ENCODE results near the gene UBC.

UBC gene

GRCh38 chr12:124914392-124915238, at the start of gene UBC:
UBC (minus strand) TSS chr12:124914650; CDS start chr12:124913771, 879 bp downstream.
- no peaks in the 10 kb centered on the region for H3K27me3 Mint-ChIP-seq (ENCODE audit: low read depth)
- peak within 1 kb of the TSS; percentile 99 for H3K27ac Mint-ChIP-seq
- H3K36me3 Mint-ChIP-seq (ENCODE audit: low read depth), result peaks cover 43% of the 10 kb centered on the region
- peaks cover 69% of the 10 kb centered on the region for H3K4me1 Mint-ChIP-seq (ENCODE audit: low read depth)
- peak within 1 kb of the TSS; percentile 95 for H3K4me3 Mint-ChIP-seq
- H3K9me3 Mint-ChIP-seq, result no peaks in the 10 kb centered on the region

DNA sequence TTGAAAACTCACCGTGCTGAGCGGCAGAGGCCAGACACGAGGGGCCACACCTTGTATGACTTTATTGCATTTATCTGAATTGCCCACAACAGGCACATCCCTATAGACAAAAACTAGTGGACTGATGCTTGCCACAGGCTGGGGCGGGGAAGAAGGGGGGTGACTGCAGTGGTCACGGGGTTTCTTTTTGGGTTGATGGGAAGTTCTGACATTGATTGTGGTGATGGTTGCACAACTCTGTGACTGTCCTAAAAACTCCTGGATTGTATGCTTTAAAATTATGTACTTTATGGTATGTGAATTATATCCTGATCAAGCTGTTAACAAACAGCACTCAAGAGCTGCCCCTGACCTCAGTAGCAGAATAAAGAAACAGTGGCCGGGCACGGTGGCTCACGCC, 48.8 kb upstream of the UBC start:
- Mint-ChIP-seq H3K27me3 (ENCODE audit: low read depth) (no peaks in the 10 kb centered on the region), H3K9me3 (no peaks in the 10 kb centered on the region), H3K27ac (no peak overlapping the region), H3K36me3 (ENCODE audit: low read depth) (peaks cover 28% of the 10 kb centered on the region), H3K4me3 (no peak overlapping the region), H3K4me1 (ENCODE audit: low read depth) (peaks cover 5% of the 10 kb centered on the region)

GRCh38 chr12:124961055-124961454, 46.6 kb upstream of the UBC start:
- Mint-ChIP-seq H3K4me3 (no peak overlapping the region), H3K27ac (no peak overlapping the region), H3K4me1 (ENCODE audit: low read depth) (peaks cover 5% of the 10 kb centered on the region), H3K27me3 (ENCODE audit: low read depth) (no peaks in the 10 kb centered on the region), H3K9me3 (no peaks in the 10 kb centered on the region), H3K36me3 (ENCODE audit: low read depth) (peaks cover 27% of the 10 kb centered on the region)

DNA sequence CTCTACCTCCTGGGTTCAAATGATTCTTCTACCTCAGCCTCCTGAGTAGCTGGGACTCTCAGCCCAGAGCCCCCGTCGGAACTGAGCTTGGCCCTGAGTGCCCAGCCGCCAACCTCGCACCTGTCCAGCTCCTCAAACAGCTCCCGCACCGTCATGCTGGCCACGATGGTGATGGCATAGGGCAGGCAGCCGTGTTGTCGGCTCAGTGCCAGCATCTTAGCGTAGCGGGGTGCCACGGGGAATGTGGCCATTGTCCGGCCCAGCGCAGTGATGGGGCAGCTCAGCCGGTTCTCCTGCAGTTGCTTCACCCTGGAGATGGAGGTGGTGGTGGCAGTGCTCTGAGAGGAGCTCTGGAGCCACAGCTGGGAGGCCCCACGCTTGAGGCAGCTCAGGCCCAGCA, 42.1 kb upstream of the UBC start:
- Mint-ChIP-seq H3K36me3 (ENCODE audit: low read depth) (peaks cover 19% of the 10 kb centered on the region), H3K9me3 (no peaks in the 10 kb centered on the region), H3K27me3 (ENCODE audit: low read depth) (no peaks in the 10 kb centered on the region), H3K27ac (no peak overlapping the region), H3K4me3 (no peak overlapping the region), H3K4me1 (ENCODE audit: low read depth) (peaks cover 3% of the 10 kb centered on the region)

DNA sequence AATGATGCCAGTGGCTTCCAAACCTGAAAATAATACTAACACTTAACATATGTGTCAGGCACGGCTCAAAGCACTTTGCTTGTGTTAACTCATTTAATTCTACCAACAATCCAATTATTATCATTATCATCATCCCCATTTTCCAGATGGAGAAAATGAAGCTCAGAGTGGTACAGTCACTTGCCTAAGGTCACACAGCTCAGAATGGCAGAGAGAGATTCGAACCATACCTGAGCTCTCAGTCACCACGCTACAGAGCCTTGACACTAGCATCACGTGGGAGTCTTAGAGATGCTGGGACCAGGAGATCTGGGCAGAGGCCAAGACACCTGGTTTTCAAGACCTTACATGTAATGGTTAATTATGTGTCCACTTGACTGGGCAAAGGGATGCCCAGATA, 40.3 kb upstream of the UBC start:
- Mint-ChIP-seq H3K9me3 (no peaks in the 10 kb centered on the region), H3K4me1 (ENCODE audit: low read depth) (no peaks in the 10 kb centered on the region), H3K4me3 (no peak overlapping the region), H3K27me3 (ENCODE audit: low read depth) (no peaks in the 10 kb centered on the region), H3K27ac (no peak overlapping the region), H3K36me3 (ENCODE audit: low read depth) (peaks cover 16% of the 10 kb centered on the region)

DNA sequence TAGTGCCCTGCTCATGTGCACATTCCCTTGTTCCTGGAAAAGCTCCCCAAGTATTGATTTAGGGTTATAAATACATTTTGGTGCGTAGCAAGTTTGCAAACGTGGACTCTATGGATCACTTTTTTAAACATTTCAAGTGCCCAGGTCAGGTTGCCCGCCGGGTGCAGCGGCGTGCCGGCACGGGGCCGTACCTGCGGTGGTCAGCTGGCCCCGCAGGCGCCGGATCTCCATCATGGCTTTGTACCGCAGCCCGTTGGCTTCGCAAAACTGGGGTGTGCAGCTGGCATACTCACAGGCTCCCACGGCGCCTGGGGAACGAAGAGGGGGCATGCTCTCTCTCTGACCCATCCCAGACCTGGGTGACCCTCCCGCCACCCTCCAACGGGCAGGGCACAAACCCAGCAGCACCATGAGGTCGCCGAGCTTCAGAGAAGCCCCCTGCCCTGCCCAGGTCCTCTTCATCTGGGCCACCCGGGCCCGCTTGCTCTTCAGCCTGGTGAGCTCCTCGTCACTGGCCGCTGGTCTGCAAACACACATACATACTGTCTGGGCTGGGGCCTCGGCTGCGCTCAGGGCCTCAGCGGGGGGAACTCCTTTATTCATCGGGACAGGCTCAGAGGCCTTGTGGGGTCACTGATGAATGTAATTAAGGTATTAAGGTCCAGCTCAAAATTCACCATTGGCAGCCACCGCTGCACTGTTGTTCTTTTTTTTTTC, 39.4 kb upstream of the UBC start:
- peaks cover 13% of the 10 kb centered on the region for H3K36me3 Mint-ChIP-seq (ENCODE audit: low read depth)
- H3K4me3 Mint-ChIP-seq, result no peak overlapping the region
- no peak overlapping the region for H3K27ac Mint-ChIP-seq
- H3K27me3 Mint-ChIP-seq (ENCODE audit: low read depth), result no peaks in the 10 kb centered on the region
- H3K9me3 Mint-ChIP-seq, result no peaks in the 10 kb centered on the region
- no peaks in the 10 kb centered on the region for H3K4me1 Mint-ChIP-seq (ENCODE audit: low read depth)

DNA sequence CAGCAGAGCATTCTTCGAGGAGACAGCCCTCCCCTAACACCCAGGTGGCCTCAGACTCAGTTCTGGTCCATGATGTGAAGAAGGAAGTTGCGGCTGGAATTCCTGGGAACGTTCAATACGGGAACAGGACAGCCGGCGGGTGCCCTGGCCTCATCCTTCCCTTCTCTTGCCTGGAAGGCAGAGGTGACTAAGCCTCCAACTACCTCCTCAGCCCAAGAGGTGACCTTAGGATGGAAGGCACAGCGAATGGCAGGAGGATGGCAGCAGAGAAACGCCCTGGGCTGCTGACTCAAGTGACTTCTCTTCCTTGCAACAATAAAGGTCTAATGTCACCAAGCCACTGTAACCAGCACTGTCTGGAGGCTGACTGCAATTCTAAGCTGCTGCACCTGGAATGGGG, 38.4 kb upstream of the UBC start:
- Mint-ChIP-seq H3K9me3 (no peaks in the 10 kb centered on the region), H3K4me3 (no peak overlapping the region), H3K36me3 (ENCODE audit: low read depth) (peaks cover 15% of the 10 kb centered on the region), H3K27ac (no peak overlapping the region), H3K27me3 (ENCODE audit: low read depth) (no peaks in the 10 kb centered on the region), H3K4me1 (ENCODE audit: low read depth) (no peaks in the 10 kb centered on the region)

DNA sequence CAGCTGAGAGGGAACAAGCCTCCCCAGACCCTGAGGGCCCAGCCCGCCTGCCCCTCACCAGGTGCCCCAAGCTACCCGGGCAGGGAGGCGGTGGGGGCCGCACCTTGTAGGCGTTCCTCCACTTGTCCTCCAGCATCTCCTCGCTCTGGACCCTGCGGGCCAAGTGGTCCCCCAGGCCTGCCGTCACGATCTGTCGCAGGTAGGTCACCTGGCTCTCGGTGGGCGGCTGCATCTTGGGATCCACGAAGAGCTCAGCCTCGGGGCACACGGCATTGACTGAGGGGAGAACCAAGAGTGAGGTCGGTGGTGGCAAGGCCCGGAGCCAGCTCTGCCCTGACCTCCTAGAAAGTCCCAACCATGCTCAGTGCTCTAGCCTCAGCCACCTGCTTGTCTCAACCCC, 37.8 kb upstream of the UBC start:
- Mint-ChIP-seq H3K9me3 (no peaks in the 10 kb centered on the region), H3K27ac (no peak overlapping the region), H3K4me3 (no peak overlapping the region), H3K4me1 (ENCODE audit: low read depth) (no peaks in the 10 kb centered on the region), H3K27me3 (ENCODE audit: low read depth) (no peaks in the 10 kb centered on the region), H3K36me3 (ENCODE audit: low read depth) (peaks cover 12% of the 10 kb centered on the region)

DNA sequence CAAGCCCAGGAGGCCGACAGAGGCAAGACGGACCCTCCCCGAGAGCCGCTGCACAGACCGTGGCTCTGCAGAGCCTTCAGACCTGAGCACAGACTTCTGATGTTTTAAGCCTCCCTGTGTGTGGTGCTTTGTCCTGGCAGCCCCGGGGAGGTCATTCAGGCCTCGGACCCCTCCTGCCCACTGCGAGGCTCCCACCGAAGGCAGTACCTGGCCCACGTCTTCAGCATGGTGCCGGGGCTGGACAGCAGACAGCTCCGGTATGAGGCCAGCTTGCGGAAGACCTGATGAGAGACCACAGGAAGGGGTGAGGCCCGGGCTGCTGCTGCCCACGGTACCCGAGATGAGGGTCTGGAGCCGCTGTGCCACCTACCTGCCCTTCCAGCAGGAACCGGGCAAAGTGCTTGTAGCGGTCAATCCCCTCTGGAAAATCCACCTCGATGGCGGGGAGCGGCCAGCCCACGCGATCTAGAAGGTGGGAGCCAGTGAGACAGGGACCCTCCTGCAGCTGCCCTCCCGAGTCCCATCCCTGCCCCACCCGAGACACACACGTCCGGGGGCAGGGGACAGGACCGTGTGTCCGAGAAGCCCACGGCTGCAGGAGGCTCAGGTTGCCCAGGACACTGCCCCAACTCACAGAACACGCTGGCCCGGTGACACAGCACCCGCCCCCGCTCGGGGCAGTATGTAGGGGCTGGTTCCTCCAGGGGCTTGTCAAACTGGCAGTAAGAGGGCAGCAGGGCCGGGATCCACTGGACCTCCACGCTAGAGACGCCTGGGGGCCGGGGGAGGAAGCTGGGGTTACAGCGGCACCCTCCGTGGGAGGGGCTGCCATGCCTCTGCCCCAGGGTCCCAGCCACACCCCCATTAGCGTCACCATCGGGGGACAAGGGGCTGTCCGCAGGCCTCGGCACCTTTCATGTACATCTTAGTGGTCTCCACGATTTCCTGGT, 35.6 kb upstream of the UBC start:
- Mint-ChIP-seq H3K27ac (no peak overlapping the region), H3K27me3 (ENCODE audit: low read depth) (no peaks in the 10 kb centered on the region), H3K4me1 (ENCODE audit: low read depth) (no peaks in the 10 kb centered on the region), H3K9me3 (no peaks in the 10 kb centered on the region), H3K4me3 (no peak overlapping the region), H3K36me3 (ENCODE audit: low read depth) (peaks cover 18% of the 10 kb centered on the region)

DNA sequence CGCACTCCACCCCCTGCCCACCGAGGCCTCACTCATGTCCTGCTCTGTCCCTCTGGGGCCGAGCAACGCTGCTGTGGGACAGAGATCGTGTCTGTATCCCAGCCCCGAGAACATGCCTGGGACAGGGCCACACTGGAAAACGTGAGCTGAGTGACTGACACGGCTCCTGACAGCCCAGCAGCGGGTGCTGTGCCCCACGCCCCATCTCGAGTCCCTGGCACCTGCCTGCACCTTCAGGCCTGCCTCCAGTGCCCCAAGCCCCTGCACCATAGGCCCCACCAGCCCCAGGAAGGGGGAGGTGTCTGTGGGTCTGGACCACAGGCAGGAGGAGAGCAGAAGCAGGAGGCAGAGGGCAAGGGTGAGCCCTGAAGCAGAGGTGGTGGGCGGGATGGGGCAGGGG, 34.6 kb upstream of the UBC start:
- no peak overlapping the region for H3K4me3 Mint-ChIP-seq
- peaks cover 18% of the 10 kb centered on the region for H3K36me3 Mint-ChIP-seq (ENCODE audit: low read depth)
- H3K4me1 Mint-ChIP-seq (ENCODE audit: low read depth), result no peaks in the 10 kb centered on the region
- H3K27me3 Mint-ChIP-seq (ENCODE audit: low read depth), result no peaks in the 10 kb centered on the region
- H3K27ac Mint-ChIP-seq, result no peak overlapping the region
- H3K9me3 Mint-ChIP-seq, result no peaks in the 10 kb centered on the region

DNA sequence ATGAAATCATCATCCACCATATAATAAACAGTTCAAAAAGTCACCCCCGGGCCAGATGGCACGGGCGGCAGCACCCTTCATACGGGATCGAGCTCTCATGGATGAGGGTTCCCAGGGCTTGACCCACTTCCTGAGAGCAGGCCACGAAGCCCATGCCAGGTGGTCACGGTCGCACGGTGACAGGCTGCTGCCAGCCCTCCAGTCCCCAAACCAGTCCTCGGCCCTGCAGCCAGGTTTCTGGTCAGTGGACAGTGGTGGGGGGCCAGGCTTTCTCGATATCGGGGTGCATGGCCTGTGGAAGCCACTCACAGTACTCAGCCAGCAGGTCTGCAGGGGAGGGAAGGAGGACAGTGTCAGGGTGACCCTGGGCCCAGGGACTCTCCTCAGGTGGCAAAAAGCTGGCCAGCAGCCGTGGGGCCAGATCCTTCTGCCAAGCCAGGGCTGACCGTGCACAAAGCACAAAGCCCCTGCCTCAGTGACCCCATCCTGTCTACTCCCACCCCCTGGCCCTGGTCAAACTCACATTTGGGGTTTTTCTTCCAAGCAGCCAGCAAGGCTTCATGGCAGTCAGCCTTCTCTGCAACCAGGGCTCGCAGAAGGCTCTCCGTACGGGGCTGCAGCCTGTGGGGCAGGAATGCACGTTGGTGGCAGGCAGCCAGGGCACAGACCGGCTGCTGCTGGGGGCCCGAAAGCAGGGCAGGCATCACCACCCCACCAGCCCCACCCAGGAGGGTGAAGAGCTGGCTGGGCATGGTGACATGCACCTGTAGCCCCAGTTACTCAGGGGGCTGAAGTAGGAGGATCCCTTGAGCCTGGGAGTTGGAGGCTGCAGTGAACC, 33.3 kb upstream of the UBC start:
- H3K36me3 Mint-ChIP-seq (ENCODE audit: low read depth), result peaks cover 20% of the 10 kb centered on the region
- no peak overlapping the region for H3K4me3 Mint-ChIP-seq
- H3K27ac Mint-ChIP-seq, result no peak overlapping the region
- no peaks in the 10 kb centered on the region for H3K27me3 Mint-ChIP-seq (ENCODE audit: low read depth)
- no peaks in the 10 kb centered on the region for H3K9me3 Mint-ChIP-seq
- H3K4me1 Mint-ChIP-seq (ENCODE audit: low read depth), result no peaks in the 10 kb centered on the region

DNA sequence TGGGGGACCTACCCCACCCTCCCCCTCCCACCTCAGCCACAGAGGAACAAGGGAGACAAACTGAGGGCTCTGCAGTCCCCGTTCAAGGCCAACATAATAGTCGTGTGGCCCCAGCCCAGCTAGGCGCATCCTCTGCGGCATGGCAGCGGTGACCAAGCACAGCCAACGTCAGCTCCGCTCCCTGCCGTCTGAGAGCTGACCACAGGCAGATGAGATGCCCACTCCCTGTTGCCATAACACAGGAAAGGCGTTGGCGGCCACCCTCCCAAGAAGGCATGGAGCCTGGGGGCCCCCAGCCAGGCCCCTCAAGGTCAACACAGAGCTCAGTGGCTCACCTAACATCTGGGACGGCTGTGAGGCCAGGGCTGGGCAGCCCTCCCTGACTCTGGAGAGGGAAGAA, 32.6 kb upstream of the UBC start:
- Mint-ChIP-seq H3K36me3 (ENCODE audit: low read depth) (peaks cover 22% of the 10 kb centered on the region), H3K4me3 (no peak overlapping the region), H3K27ac (no peak overlapping the region), H3K27me3 (ENCODE audit: low read depth) (no peaks in the 10 kb centered on the region), H3K4me1 (ENCODE audit: low read depth) (peaks cover 2% of the 10 kb centered on the region), H3K9me3 (no peaks in the 10 kb centered on the region)

DNA sequence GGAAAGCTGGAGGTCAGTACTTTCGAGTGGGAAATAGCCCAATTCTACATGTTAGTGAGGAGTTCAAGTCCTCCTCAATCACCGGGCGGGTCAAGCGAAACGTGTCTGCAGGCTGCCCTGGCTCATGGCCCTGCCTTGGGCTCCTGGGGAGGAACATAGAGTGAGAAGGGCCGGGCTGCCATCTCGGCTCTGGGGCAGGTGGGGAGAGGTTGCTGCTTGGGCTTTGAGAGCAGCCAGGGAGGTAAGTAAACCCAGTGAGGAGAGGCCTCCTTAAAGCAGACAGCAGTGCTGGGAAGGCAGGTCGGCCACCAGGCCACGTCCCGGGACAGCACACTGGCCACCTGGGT, 32.0 kb upstream of the UBC start:
- no peak overlapping the region for H3K27ac Mint-ChIP-seq

GRCh38 chr12:124941170-124941527, 26.7 kb upstream of the UBC start:
- Mint-ChIP-seq H3K27ac (no peak overlapping the region), H3K27me3 (ENCODE audit: low read depth) (no peaks in the 10 kb centered on the region), H3K4me1 (ENCODE audit: low read depth) (peaks cover 14% of the 10 kb centered on the region), H3K4me3 (no peak overlapping the region), H3K36me3 (ENCODE audit: low read depth) (peaks cover 9% of the 10 kb centered on the region), H3K9me3 (no peaks in the 10 kb centered on the region)

More for the DNA sequence above, 32.0 kb upstream of the UBC start:
- Mint-ChIP-seq H3K4me3 (no peak overlapping the region), H3K27me3 (ENCODE audit: low read depth) (no peaks in the 10 kb centered on the region), H3K9me3 (no peaks in the 10 kb centered on the region), H3K4me1 (ENCODE audit: low read depth) (peaks cover 2% of the 10 kb centered on the region), H3K36me3 (ENCODE audit: low read depth) (peaks cover 20% of the 10 kb centered on the region)
